ENCODE results near the gene SLC6A7.

SLC6A7 gene

DNA sequence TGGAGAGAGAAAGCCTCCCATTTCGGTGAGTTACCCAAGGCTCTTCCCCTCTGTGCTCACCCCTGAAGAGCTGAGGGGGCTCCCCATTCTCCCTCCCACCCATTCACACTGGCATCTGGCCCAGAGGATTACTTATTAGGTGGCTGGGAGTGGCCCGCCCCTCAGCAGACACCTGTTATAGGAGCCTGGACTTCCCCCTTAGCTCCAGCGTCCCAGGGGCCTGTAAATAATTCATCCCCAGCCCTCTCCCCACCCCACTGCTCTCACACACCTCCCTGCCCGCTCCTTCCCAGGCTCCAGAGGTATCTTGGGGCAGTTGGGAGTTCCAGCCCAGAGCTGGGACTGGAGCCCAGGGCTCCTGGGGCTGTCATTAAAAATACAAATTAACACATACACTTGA, 11.6 kb upstream of the SLC6A7 start:
- TF ChIP-seq, protein P1, sequence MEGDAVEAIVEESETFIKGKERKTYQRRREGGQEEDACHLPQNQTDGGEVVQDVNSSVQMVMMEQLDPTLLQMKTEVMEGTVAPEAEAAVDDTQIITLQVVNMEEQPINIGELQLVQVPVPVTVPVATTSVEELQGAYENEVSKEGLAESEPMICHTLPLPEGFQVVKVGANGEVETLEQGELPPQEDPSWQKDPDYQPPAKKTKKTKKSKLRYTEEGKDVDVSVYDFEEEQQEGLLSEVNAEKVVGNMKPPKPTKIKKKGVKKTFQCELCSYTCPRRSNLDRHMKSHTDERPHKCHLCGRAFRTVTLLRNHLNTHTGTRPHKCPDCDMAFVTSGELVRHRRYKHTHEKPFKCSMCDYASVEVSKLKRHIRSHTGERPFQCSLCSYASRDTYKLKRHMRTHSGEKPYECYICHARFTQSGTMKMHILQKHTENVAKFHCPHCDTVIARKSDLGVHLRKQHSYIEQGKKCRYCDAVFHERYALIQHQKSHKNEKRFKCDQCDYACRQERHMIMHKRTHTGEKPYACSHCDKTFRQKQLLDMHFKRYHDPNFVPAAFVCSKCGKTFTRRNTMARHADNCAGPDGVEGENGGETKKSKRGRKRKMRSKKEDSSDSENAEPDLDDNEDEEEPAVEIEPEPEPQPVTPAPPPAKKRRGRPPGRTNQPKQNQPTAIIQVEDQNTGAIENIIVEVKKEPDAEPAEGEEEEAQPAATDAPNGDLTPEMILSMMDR (IDR thresholded peaks at IDR 0.05): no peak
- TF ChIP-seq ZFX (IDR thresholded peaks at IDR 0.05; ENCODE audit: borderline replicate concordance): no peak
- H3K27ac ChIP-seq: no peak overlapping the region

DNA sequence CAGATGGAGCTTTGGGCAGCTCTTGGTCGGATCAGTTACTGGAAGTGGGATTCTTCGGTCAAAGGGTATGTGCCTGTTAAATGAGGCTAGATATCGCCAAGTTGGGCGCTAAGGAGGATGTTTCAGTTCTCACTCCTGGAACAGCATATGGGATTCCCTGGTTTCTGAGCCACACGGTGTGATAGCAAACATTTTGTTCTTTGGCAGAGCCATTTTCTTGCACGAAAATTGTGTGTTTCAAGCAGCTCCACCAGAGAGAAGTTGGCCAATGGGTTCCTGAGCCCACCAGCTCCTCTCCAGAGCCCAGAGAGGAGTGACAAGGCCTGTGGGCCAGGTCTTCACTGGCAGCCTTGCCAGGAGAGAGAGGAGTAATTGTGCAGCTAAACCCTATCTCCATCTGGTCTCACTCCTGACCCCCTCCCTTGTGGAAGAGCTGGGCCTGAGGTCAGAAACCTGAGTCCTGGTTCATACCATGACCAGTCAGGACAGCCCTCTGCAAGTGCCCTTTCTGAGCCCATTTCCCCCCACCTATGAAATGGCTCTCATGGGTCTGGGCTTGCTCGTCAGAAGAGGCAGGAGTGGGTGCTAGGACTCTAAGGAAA, 10.7 kb upstream of the SLC6A7 start:
- TF ChIP-seq, protein P1 (IDR thresholded peaks at IDR 0.05): no peak
- TF ChIP-seq ZFX (IDR thresholded peaks at IDR 0.05; ENCODE audit: borderline replicate concordance): no peak
- H3K27ac ChIP-seq: no peak overlapping the region

DNA sequence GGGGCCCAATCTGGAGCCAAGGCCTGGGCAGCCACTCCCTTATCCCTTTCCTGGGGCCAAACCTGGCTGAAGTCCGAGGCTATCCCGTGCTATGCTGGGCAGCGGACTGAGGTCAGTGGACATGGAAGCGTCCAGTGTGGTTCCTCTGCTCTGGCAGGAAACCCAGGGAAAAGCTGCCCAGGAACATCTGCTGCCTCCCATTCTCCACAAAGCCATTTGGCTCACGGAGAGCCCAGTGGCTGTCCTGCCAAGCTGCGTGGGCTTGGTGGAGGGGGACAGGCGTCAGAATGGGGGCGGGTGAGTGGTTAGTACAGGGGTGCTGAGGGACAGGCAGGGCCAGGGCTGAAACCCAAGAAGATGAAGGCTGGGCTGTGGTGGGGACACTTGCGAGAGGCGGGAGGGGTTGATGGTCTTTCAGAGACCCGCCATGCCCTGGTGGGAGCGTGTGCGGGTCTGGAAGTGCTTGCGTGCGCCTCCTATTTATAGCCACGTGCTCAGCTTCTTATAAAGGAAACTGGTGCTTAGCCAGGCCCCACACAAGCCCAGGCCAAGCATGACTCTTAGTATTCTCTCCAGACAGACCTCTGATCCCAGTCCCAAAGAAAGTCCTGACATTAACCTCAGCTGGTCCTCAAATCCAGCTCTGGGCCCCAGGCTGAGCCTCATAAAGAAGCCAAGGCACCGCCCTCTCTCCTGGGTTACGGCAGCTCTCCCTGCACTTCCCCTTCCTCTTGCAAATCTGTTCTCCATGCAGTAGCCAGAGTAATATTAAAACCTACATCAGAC, 9.4 kb upstream of the SLC6A7 start:
- no peak overlapping the region for H3K27ac ChIP-seq
- TF ChIP-seq ZFX (IDR thresholded peaks at IDR 0.05; ENCODE audit: borderline replicate concordance): no peak
- TF ChIP-seq, protein P1 (IDR thresholded peaks at IDR 0.05): no peak

DNA sequence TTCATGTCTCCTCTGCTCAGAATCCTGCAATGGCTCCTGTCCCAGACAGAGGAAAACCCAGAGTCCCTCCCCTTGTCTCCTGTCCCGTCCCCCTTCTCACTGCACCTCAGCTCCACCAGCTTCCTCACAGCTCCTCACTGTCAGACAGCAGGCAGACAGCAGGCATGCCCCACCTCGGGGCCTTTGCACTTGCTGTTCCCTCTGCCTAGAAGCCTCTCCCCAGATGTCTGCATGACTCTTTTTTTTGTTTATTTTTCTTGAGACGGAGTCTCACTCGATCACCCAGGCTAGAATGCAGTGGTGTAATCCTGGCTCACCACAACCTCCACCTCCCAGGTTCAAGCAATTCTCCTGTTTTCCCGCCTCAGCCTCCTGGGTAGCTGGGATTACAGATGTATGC, 8.8 kb upstream of the SLC6A7 start:
- no peak for TF ChIP-seq ZFX (IDR thresholded peaks at IDR 0.05; ENCODE audit: borderline replicate concordance)
- TF ChIP-seq, protein P1 (IDR thresholded peaks at IDR 0.05): no peak
- H3K27ac ChIP-seq: no peak overlapping the region

DNA sequence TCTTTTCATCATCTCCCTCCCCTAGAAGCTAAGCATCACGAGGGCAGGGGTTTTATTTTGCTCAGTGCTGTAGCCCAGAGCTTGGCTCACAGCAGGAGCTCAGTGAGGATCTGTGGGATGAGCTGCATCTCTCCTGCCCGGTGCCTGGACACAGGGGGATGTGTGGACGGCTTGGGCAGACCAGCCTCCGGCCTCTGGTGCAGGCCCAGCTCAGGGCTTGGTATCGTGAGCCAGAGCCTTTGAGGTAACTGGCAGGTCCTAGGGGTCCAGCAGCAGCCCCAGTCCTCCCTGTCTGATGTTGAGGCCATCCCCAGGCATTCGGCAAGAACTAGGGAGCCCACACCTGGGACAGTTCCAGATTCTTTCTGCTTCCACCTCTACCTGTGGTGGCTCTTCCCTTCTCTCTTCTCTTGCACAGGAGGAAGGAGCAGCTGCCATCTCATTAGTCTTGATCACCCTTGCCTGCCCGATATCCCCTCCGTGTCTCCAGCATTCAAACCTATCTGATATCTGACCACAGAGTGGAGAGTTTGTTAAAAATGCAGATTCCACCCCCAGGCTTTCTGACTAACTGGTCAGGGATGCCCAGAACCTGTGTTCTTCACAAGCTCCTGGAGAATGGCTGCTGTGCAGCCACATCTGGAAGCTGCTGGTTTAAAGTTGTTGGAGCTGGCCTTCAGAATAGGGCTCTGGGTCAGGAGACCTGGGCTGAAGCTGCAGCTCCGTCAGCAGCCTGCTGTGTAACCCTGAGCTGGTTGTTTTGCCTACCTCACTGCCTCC, 7.9 kb upstream of the SLC6A7 start:
- no peak overlapping the region for H3K27ac ChIP-seq
- TF ChIP-seq, protein P1 (IDR thresholded peaks at IDR 0.05): no peak

DNA sequence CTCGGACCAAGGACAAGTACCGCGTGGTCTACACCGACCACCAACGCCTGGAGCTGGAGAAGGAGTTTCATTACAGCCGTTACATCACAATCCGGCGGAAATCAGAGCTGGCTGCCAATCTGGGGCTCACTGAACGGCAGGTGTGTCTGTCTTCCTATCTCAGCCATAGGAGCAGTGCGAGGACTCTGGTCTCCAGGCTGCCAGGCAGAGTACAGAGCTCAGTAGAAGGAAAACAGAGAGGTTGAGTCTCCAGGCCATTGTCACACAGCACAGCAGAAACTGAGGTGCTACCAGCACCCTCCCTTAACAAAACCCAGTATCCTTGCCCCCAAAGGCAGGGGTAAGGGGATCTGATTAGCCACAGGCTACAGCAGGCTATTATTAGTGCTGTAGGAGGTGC, 7.1 kb upstream of the SLC6A7 start:
- no peak overlapping the region for H3K27ac ChIP-seq

More for the DNA sequence above, 7.1 kb upstream of the SLC6A7 start:
- TF ChIP-seq ZFX (IDR thresholded peaks at IDR 0.05; ENCODE audit: borderline replicate concordance): no peak
- TF ChIP-seq, protein P1 (IDR thresholded peaks at IDR 0.05): no peak

Data from 22Rv1 (cell line).